ENCODE data around the gene TBCD.

Gene TBCD

DNA sequence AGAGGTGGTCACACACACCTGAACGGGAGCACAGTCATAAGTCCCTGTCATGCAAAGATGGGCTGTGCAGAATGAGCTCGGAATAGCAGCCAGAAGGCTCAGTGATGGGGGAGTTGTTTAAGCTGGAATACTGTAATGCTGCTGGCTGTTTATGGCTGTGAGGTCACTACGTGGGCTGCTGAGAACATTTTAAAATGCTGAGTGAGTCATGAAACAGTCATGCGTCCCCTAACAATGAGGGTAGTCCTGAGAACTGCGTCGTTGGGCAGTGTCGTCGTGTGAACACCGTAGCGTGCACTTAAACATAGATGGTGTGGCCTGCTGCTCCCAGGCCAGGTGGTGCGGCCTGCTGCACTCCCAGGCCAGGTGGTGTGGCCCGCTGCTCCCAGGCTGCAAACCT, 39.7 kb downstream of the TBCD start:
- DNase-seq: no peak

GRCh38 chr17:82793974-82794630, 42.2 kb downstream of the TBCD start:
- DNase-seq: peak; percentile 57

- DNase-seq: no peak
These were observed 43.1 kb downstream of the TBCD start for GRCh38 chr17:82794781-82795482.

DNA sequence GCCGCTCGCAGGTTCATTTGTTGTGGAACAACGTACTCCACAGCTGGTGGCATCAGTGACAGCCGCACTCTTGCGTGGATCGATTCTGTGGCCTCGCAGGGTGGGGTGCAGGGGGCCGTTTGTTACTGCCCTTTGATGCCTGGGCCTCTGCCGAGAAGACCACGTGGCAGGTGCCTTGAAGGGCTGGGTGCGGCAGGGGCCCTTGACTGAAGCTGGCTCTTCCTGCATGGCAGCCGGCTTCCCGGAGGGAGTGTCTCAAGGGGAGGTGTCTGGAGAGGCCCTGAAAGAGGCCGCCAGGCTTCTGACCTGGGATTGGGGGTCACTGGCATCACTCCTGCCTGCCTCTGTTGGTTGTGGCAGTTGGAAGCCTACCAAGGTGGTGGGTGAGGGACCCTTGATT, 43.8 kb downstream of the TBCD start:
- peak; percentile 75 for DNase-seq

- peak; percentile 37 for DNase-seq
These were observed 45.2 kb downstream of the TBCD start for GRCh38 chr17:82797061-82797460.

DNA sequence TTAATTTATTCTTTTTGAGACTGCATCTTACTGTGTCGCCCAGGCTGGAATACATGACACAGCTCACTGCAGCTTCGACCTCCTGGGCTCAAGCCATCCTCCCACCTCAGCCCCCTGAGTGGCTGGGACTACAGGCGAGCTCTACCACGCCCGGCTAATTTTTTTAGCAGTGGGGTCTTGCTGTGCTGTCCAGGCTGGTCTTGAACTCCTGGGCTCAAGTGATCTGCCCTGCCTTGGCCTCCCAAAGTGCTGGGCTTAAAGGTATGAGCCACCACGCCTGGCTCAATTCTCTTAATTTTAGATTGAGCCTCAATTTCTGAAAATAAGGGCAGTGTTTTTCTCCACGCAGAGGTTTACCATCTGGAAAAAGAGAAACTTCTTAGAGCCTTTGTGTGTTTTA, 46.9 kb downstream of the TBCD start:
- DNase-seq: no peak

DNA sequence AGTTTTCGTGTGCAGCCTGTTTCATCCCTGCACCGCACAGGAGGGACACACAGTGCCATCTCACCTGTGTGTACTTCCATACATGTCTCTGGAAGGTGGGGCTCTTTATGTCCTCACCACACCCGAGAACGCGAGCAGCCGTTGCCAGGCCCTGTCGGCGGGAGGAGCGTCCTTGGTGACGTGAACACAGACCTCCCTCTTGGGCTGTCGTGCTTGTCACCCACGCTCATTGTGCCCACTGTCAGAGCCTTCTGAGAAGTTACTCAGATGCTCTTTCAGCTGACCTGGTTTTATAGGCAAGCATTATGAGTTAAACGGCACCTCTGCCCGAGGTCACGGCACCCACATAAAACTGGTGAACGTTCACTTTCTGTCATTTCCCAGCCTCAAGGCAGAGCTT, 47.7 kb downstream of the TBCD start:
- no peak for DNase-seq

- DNase-seq: no peak
These were observed 49.0 kb downstream of the TBCD start for GRCh38 chr17:82800885-82801284.

GRCh38 chr17:82801377-82801970, 49.6 kb downstream of the TBCD start:
- DNase-seq: no peak

DNA sequence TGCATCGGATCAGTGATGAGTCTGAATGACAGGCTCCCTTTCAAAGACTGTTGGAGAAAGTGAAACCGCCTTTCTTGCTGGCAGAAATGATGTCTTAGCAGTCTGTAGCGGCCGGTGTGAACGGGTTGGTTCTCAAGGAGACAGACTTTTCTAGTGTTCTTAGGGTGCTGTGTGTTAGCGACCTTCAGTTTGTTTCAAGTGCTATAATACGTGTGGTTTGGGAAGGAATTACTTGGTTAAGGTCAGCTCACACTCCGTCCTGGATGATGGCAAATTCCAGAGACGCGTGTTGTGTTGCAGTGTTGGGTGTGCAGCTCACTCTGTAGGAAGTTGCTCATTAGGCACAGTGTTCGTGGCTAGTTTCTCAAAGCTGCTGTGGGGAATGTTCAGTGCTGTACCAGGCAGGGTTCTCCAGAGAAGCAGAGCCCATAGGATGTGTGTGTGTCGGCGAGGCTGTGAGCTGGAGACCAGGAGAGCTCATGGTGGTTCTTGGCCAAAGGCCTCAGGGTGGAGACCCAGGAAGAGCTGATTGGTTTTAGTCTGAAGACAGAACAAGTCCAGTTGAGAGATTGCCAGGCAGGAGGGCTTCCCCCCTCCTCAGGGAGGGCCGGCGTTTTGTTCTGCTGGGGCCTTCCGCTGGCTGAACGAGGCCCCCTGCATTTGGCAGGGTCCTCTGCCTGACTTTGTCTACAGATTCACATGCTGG, 50.4 kb downstream of the TBCD start:
- no peak for DNase-seq

DNA sequence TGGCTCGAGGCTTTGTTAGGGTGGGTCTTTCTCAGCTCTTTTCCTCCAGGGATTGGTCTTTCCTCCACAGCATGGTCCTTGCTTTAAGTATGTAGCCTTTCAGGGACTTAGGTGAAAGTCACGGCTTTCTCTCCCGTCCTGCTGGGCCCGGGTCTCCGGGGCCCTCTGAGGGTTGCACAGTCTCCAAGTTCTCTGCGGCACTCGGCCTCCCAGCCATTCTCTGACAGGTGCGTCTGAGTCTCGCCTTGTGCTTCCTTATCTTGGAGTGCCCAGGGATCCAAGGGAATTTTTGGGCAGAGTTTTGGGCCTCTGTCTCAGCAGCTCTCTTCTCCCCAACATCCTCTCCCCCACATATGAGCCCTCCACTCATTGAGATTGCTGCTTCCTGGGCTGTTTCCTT, 51.3 kb downstream of the TBCD start:
- no peak for DNase-seq

DNA sequence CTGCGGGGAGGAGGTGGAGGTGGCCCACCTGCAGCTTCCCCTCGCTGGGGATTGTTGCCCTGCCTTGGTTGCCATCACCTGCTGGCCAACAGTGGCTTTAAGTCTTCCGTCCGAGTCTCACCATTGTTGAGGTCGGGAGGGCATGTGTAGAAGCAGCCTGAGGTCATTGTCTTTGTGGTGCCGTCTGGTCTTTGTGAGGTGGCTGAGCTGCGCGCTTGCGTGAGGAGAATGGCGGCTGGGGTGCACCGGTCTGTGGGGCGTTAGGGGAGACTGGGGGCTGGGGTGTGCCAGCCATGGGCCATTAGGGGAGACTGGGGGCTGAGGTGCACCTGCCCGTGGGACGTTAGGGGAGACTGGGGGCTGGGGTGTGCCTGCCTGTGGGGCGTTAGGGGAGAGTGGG, 51.7 kb downstream of the TBCD start:
- DNase-seq: no peak

GRCh38 chr17:82804442-82805191, 52.8 kb downstream of the TBCD start:
- peak; percentile 21 for DNase-seq

DNA sequence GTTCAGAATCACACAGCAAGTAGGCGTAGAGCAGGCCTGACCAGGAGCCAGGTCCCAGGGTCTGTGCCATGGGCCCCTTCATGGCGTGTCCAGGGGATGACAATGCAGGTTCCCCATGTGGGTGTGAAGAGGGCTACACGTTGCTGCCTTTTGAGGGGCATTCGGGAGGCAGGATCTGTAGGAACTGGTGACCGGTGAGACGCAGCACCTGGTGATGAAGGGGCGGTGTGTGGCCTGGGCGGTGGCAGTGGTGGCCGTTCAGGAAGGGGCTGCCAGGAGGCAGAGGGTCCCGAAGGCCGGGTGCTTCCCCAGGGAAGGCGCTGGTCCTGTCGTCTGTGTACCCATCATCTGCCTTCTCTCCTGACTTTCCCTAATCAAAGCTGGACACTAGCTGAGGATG, 53.4 kb downstream of the TBCD start:
- no peak for DNase-seq

GRCh38 chr17:82805823-82806222, 54.0 kb downstream of the TBCD start:
- no peak for DNase-seq

- no peak for DNase-seq
These were observed 54.8 kb downstream of the TBCD start for GRCh38 chr17:82806645-82807044.

GRCh38 chr17:82807101-82807500, 55.2 kb downstream of the TBCD start:
- no peak for DNase-seq

- no peak for DNase-seq
These were observed 55.7 kb downstream of the TBCD start for GRCh38 chr17:82807562-82807961.

DNA sequence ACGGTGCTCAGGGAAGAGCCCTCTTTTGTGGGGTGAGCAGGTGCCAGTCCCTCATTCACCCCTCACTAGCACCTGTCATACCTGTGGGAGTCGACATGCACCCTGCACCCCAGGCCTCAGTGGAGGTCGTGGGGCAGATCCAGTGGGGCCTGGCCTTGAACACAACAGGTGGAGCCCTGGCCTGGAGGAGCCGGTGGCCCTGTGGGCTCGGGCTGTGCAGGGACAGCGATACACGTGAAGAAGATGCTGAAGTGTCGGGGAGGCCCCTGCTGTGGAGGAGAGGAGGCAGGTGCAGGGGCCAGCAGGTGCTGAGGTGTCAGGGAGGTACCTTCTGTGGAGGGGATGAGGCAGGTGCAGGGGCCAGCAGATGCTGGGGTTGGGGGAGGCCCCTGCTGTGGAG, 56.1 kb downstream of the TBCD start:
- no peak for DNase-seq

DNA sequence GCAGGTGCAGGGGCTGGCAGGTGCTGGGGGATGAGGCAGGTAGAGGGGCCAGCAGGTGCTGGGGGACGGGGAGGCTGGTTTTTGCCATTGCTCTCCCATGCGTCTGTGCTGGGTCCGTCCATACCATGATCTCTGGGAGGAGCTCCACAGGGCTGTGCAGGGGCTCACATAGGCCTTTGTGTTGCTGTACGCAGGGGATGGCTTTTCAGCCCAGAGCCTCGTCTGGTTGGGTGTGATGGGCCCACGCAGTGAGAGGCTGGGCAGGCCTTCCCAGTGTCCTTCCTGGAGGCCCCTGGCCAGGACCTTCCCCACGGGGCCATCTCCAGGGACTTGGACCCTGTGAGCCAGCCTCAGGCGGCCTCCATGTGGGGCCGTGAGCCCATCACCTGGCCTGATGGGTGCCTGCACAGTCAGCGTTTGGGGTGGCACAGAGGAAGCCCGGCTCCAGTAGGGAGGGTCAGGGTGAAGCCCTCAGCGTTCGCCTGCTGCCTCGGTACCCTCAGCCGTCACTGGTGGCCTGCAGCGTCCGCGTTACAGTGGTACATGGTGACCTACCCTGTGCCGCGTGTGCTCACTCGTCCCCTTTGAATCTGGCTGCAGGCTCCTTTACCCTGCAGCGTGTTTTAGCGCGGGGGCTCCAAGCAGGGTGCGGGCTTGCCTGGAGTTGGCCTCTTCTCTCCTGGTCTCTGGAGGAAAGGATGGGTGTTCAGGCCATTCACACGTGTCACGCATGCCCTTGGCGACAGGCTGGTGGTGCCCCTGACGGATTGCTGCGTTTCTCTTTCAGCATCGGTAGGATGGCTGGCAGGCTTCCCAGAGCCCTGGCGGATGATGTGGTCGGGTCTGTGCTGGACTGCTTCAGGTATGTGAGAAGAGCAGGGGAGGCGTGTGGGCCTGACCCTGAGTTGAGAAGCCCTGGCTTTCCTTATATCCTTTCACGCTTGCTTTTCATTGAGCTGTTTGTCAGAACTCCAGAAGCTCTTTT, 57.3 kb downstream of the TBCD start:
- no peak for DNase-seq

- DNase-seq: no peak
These were observed 59.0 kb downstream of the TBCD start for GRCh38 chr17:82810644-82811430.

Measured in NCI-H510A treated with DMSO at 0.1 percent for 48 hours (cell line).